Kidney (tissue), 14 donors: Measurements from ENCODE around the gene AKAP9. TPM values are rescaled to one million over a fixed set of nuclear protein-coding genes. Genes with fewer than 3 reads are reported as not detected.
"Not testable (repeated sequence)": the region's sequence is repeated elsewhere in the genome, so short reads cannot be mapped to it uniquely, and the experiment has no call there.

Source experiments
- DNase-seq, 5 donors: peaks; one replicate each; pipeline ENCODE4 v3.0.0-alpha.2; 2013 to 2020
- FAIRE-seq: peaks from 2 replicates; lab custom pipeline; 2012; peaks lifted over from hg19 to GRCh38; lab: Jason Lieb, UNC
- H3K27ac ChIP-seq, 2 donors: one replicate each; pipeline ENCODE4 v1.7.0; 2013; ENCODE audit warnings: low read depth in 2 of 2, low read length in 2 of 2, inconsistent platforms in 1 of 2
- H3K27me3 ChIP-seq: one replicate; pipeline ENCODE4 v1.7.1; 2013; ENCODE audit warnings: low read length, inconsistent platforms; ENCODE audit not compliant: control insufficient read depth, insufficient read depth
- H3K36me3 ChIP-seq, 3 donors: one replicate each; pipeline versions ENCODE4 v1.7.0 to v1.7.1; 2013; ENCODE audit warnings: low read length in 3 of 3, control low read depth in 1 of 3, inconsistent platforms in 1 of 3; ENCODE audit not compliant: insufficient read depth in 3 of 3, control insufficient read depth in 2 of 3
- H3K4me1 ChIP-seq, 3 donors: one replicate each; pipeline versions ENCODE4 v1.7.0 to v1.7.1; 2013; ENCODE audit warnings: low read length in 3 of 3, inconsistent platforms in 1 of 3, low read depth in 1 of 3; ENCODE audit not compliant: control insufficient read depth in 2 of 3, insufficient read depth in 2 of 3
- H3K4me3 ChIP-seq, 3 donors: one replicate each; pipeline versions ENCODE4 v1.7.0 to v1.8.1; 2013; ENCODE audit warnings: low read length in 3 of 3, control low read depth in 1 of 3, inconsistent platforms in 1 of 3
- H3K9ac ChIP-seq, 3 donors: one replicate each; pipeline versions ENCODE4 v1.7.0 to v1.7.1; 2013; ENCODE audit warnings: low read length in 3 of 3, control low read depth in 1 of 3, inconsistent platforms in 1 of 3
- H3K9me3 ChIP-seq, 3 donors: one replicate each; pipeline versions ENCODE4 v1.7.0 to v1.7.1; 2013; ENCODE audit warnings: low read length in 3 of 3, control low read depth in 1 of 3, inconsistent platforms in 1 of 3; ENCODE audit not compliant: control insufficient read depth in 2 of 3, insufficient read depth in 1 of 3
- intact Hi-C: fragments of 100-400 bp; cut with DNase I; formaldehyde crosslinking; loops from one replicate; pipeline ENCODE4 v1.11.1; 2022
- polyA plus RNA-seq: library from polyadenylated mRNA; stranded (reverse); fragments of 350-450 nt; fragmentation: Illumina TruSeq; extraction: RNeasy Lipid Tissue Mini Kit (QIAGEN cat#74804); gene quantifications from one replicate; pipeline ENCODE4 v1.2.3, GENCODE V29; 2014; ENCODE audit warnings: low read depth, low replicate concordance; ENCODE audit not compliant: insufficient read depth
- total RNA-seq: library from RNA; stranded (reverse); fragmentation: NEBNext Ultra II Directional; extraction: Animal tissue kit (Norgen Biotek cat#: 25700); gene quantifications from one replicate; pipeline ENCODE4 v1.2.1, GENCODE V29; 2021
- TF ChIP-seq, protein P1 (sequence below): IDR thresholded peaks from 3 replicates; pipeline ENCODE4 v1.5.1; 2012; ENCODE audit warnings: mild to moderate bottlenecking, moderate library complexity, borderline replicate concordance; ENCODE audit not compliant: insufficient read depth; ENCODE audit errors: extremely low read depth
- donor health status: control.
- donor health status: control.
- donor health status: control.
- donor health status: control.
- donor health status: control.
- donor health status: DM: yes; HTN: yes; CAD: no.
- donor health status: Normal renal cell carcinoma (clear cell type).

The AKAP9 gene
- total and polyA plus RNA-seq, 2 donors from 2014 or later, result 18.5 to 66.8 TPM

DNA sequence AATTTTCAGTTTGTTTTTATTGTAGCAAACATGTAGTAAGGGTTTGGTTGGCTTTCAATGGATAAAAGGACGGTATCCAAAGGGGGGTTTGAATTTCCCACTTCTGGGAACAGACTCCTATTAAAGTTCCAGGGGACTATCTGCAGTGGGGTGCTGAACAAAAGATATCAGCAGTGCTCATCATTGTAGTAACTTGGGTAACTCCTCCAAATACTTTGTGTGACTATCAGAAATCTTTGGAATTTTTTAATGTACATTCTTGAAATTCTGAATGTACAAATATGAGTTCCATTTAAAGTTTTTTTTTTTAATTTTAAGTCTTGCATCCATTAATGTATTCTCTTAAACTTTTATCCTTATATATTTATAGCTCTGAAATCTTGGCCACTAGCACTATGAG, 151.5 kb downstream of the AKAP9 start:
- H3K4me3 ChIP-seq, result no peak overlapping the region
- no peaks in the 10 kb centered on the region for H3K4me1 ChIP-seq
- intact Hi-C loops, result no loop called here
- no peak overlapping the region for H3K27ac ChIP-seq
- no peak for FAIRE-seq
- peaks cover 0 to 4% (median 0%) of the 10 kb centered on the region in 3 donors for H3K9me3 ChIP-seq
- H3K9ac ChIP-seq, result no peak overlapping the region
- DNase-seq, result no peak
- no peaks in the 10 kb centered on the region for H3K27me3 ChIP-seq
- peaks cover 15 to 42% (median 28%) of the 10 kb centered on the region in 3 donors for H3K36me3 ChIP-seq
- TF ChIP-seq, protein P1, sequence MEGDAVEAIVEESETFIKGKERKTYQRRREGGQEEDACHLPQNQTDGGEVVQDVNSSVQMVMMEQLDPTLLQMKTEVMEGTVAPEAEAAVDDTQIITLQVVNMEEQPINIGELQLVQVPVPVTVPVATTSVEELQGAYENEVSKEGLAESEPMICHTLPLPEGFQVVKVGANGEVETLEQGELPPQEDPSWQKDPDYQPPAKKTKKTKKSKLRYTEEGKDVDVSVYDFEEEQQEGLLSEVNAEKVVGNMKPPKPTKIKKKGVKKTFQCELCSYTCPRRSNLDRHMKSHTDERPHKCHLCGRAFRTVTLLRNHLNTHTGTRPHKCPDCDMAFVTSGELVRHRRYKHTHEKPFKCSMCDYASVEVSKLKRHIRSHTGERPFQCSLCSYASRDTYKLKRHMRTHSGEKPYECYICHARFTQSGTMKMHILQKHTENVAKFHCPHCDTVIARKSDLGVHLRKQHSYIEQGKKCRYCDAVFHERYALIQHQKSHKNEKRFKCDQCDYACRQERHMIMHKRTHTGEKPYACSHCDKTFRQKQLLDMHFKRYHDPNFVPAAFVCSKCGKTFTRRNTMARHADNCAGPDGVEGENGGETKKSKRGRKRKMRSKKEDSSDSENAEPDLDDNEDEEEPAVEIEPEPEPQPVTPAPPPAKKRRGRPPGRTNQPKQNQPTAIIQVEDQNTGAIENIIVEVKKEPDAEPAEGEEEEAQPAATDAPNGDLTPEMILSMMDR, result no peak

DNA sequence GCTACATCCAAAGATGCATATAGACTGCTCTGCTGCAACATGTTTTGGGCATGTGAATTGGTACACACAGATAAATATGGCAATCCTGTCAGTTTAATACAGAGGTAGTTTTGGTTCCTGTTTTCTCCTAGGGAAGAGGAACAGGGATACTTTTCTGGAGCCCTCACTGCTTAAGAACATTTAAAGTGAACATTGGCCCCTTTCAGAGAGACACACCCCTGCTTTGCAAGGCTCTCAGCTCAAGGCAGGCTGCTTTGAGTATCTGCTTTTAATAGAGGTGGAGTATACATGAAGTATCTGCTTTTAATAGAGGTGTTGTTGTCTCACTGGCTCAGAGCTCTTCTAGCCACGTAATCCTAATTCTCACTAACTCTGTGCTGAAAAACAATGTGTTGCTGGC, 154.7 kb downstream of the AKAP9 start:
- peaks cover 23 to 49% (median 34%) of the 10 kb centered on the region in 3 donors for H3K36me3 ChIP-seq
- no peaks in the 10 kb centered on the region for H3K27me3 ChIP-seq
- no peaks in the 10 kb centered on the region for H3K9me3 ChIP-seq
- no peak overlapping the region for H3K9ac ChIP-seq
- TF ChIP-seq, protein P1, result no peak
- intact Hi-C loops, result no loop called here
- no peak overlapping the region for H3K4me3 ChIP-seq
- H3K4me1 ChIP-seq, result no peaks in the 10 kb centered on the region
- H3K27ac ChIP-seq, result no peak overlapping the region
- DNase-seq (no peak), FAIRE-seq (no peak)

DNA sequence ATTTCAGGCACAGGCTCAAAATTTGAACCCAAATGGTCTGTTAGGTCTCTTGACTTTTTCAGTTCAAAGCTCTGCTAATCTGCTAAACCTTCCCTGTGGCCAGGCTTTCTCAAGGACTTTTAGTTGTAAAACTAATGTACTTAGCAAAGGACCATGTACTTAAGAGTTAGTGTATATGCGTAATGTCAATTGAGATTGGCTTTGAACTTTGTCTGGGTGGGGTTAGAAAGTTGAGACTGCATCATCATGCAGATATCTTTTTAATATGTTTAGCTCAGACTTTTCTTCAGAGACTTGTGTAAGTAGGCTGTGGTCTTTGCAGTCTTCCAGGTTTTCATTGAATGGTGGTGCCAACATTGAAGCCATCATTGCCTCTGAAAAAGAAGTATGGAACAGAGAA, 159.9 kb downstream of the AKAP9 start:
- TF ChIP-seq, protein P1, result no peak
- intact Hi-C loops, result no loop called here
- no peak overlapping the region for H3K9ac ChIP-seq
- H3K36me3 ChIP-seq, result peaks cover 21 to 56% (median 34%) of the 10 kb centered on the region in 3 donors
- no peaks in the 10 kb centered on the region for H3K4me1 ChIP-seq
- H3K9me3 ChIP-seq, result no peaks in the 10 kb centered on the region
- FAIRE-seq (no peak), DNase-seq (no peak)
- H3K27me3 ChIP-seq, result no peaks in the 10 kb centered on the region
- H3K4me3 ChIP-seq, result no peak overlapping the region
- no peak overlapping the region for H3K27ac ChIP-seq

DNA sequence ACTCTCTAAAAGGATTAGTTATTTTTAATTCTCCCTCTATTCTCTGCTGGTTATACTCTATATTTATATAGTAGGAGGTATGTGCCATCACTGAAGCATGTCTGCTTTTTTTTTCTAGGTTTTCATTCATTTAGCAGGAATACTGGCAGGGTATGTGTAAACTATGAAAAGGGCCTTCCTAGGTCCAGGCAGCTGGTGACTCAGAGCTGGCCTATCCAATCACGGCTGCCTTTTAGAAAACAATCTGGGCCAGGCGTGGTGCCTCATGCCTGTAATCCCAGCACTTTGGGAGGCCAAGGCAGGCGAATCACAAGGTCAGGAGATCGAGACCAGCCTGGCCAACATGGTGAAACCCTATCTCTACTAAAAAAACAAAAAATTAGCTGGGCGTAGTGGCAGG, 162.2 kb downstream of the AKAP9 start:
- H3K27ac ChIP-seq, H3K27me3 ChIP-seq, H3K4me3 ChIP-seq, FAIRE-seq, H3K9me3 ChIP-seq, H3K4me1 ChIP-seq, intact Hi-C loops, H3K9ac ChIP-seq, DNase-seq: not testable (repeated sequence)
- peaks cover 14 to 52% (median 28%) of the 10 kb centered on the region in 3 donors for H3K36me3 ChIP-seq
